Ishikawa (cell line): Measurements from ENCODE around the gene ZNF770.

Experiments
- CEBPB ChIP-seq: IDR thresholded peaks from 2 replicates; pipeline ENCODE4 v1.6.1; 2012
- TF ChIP-seq, protein P1 (sequence below): IDR thresholded peaks from 2 replicates; pipeline ENCODE4 v1.6.1; 2012; ENCODE audit warnings: low read depth, mild to moderate bottlenecking

DNA sequence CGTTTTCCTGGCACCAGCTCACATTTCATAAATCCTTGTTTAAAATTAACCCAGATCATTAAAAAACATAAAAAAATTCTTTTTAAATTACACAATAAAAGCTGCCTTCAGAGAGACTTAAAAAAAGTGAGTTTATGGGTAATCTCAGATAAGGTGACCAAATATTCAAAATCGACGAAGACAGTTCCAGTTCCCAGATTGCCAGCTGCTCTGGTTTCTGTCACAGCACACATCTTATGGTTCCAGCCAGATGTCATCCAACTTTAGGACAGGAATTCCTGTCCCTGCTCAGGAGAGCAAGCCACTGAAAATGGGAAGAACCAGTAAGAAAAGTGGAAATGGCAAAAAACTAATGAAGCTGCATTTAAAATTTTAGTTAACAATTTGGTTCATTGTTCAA is 15.8 kb upstream of the ZNF770 start:
- no peak for TF ChIP-seq CEBPB
- TF ChIP-seq, protein P1, sequence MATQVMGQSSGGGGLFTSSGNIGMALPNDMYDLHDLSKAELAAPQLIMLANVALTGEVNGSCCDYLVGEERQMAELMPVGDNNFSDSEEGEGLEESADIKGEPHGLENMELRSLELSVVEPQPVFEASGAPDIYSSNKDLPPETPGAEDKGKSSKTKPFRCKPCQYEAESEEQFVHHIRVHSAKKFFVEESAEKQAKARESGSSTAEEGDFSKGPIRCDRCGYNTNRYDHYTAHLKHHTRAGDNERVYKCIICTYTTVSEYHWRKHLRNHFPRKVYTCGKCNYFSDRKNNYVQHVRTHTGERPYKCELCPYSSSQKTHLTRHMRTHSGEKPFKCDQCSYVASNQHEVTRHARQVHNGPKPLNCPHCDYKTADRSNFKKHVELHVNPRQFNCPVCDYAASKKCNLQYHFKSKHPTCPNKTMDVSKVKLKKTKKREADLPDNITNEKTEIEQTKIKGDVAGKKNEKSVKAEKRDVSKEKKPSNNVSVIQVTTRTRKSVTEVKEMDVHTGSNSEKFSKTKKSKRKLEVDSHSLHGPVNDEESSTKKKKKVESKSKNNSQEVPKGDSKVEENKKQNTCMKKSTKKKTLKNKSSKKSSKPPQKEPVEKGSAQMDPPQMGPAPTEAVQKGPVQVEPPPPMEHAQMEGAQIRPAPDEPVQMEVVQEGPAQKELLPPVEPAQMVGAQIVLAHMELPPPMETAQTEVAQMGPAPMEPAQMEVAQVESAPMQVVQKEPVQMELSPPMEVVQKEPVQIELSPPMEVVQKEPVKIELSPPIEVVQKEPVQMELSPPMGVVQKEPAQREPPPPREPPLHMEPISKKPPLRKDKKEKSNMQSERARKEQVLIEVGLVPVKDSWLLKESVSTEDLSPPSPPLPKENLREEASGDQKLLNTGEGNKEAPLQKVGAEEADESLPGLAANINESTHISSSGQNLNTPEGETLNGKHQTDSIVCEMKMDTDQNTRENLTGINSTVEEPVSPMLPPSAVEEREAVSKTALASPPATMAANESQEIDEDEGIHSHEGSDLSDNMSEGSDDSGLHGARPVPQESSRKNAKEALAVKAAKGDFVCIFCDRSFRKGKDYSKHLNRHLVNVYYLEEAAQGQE, result no peak
